AG09319 (cell line): ENCODE data around the gene EGLN3.

Experiments
- DNase-seq: peaks from one replicate; pipeline ENCODE4 v3.0.0-alpha.2; 2010; ENCODE audit warnings: low read depth; ENCODE audit errors: extremely low read depth
- CTCF ChIP-seq: IDR thresholded peaks from 2 replicates; pipeline ENCODE4 v1.5.1; 2011; ENCODE audit warnings: low read depth, mild to moderate bottlenecking, inconsistent platforms, low read length, moderate library complexity

Gene EGLN3

GRCh38 chr14:33925946-33926345, 24.9 kb downstream of the EGLN3 start:
- TF ChIP-seq CTCF, result no peak
- no peak for DNase-seq

DNA sequence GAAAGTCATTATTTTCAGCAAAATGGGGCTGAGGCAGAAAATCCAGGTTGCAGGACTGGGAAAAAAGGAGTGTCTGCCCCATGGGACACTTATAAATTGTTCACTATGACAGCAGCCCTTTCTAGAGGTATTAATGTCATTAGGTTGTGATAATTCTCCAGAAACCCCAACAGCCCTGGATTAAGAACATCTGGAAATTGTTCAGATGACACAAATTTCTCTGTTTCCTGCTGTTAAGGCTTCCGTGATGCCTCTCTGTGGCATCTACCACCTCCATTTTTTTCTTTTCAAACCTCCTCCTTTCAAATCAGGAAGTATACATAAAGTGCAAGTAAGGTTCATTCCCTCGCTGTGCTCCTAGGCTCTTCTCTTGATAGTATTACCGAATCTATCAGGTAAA, 25.6 kb downstream of the EGLN3 start:
- no peak for TF ChIP-seq CTCF
- DNase-seq, result no peak

- DNase-seq, result no peak
- no peak for TF ChIP-seq CTCF
These were observed 26.2 kb downstream of the EGLN3 start for GRCh38 chr14:33924566-33925100.

- no peak for TF ChIP-seq CTCF
These were observed 28.7 kb downstream of the EGLN3 start for GRCh38 chr14:33922125-33922524.

GRCh38 chr14:33918256-33918655, 32.6 kb downstream of the EGLN3 start:
- DNase-seq, result no peak
- TF ChIP-seq CTCF, result no peak

More at GRCh38 chr14:33922125-33922524, 28.7 kb downstream of the EGLN3 start:
- no peak for DNase-seq

DNA sequence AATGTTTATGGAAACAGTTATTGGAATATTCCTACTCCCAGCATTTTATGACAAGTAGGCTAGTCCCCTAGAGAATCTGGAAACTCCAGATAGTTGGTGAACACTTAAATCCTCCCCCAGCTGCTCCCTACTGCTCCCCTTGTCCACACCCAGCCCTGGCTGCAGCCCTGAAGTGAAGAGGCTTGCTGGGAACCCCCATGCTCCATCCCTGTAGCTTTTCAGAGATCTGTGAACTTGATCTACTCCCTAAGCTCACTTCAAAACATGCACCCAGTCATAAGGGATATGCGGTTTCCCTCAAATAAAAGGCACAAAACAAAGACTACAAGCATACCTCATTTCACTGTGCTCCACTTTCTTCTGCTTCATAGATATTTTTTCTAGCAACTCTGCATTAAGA, 33.2 kb downstream of the EGLN3 start:
- no peak for TF ChIP-seq CTCF
- DNase-seq, result no peak

GRCh38 chr14:33916663-33917565, 34.0 kb downstream of the EGLN3 start:
- no peak for DNase-seq
- TF ChIP-seq CTCF, result no peak
